Neural cell (in vitro differentiated cells): ENCODE measurements around the gene PICALM. TPM values are rescaled to one million over a fixed set of nuclear protein-coding genes. Genes with fewer than 3 reads are reported as not detected.

Source experiments
- H2AFZ ChIP-seq: fragments of 200-600, 300-800 bp; sonication (generic), shearing (Covaris generic); 2 replicates; pipeline ENCODE4 v1.6.0; 2014; ENCODE audit warnings: low read depth, mild to moderate bottlenecking, antibody characterized with exemption, low read length, moderate library complexity
- H3F3A ChIP-seq: fragments of 200-600 bp; shearing (Covaris generic); 2 replicates; pipeline ENCODE4 v1.6.1; 2016; ENCODE audit warnings: mild to moderate bottlenecking, moderate library complexity, mixed read lengths, antibody characterized with exemption, low read length; ENCODE audit not compliant: insufficient read depth, poor library complexity, severe bottlenecking
- H3K27ac ChIP-seq: fragments of 200-600, 300-800 bp; sonication (generic), shearing (Covaris generic); 2 replicates; pipeline ENCODE4 v1.5.1; 2014; ENCODE audit warnings: mild to moderate bottlenecking, low read length, moderate library complexity
- H3K27me3 ChIP-seq: fragments of 300-800, 200-600 bp; sonication (generic), shearing (Covaris generic); 2 replicates; pipeline ENCODE4 v1.6.0; 2014; ENCODE audit warnings: mild to moderate bottlenecking, low read depth, low read length, moderate library complexity; ENCODE audit not compliant: insufficient read depth
- H3K36me3 ChIP-seq: fragments of 300-800, 200-600 bp; sonication (generic), shearing (Covaris generic); 2 replicates; pipeline ENCODE4 v1.5.1; 2014; ENCODE audit warnings: mild to moderate bottlenecking, antibody characterized with exemption, low read length, moderate library complexity; ENCODE audit not compliant: insufficient read depth
- H3K4me2 ChIP-seq: fragments of 300-800, 200-600 bp; sonication (generic), shearing (Covaris generic); 2 replicates; pipeline ENCODE4 v1.6.0; 2014; ENCODE audit warnings: mild to moderate bottlenecking, low read length
- H3K4me3 ChIP-seq: fragments of 300-800, 200-600 bp; sonication (generic), shearing (Covaris generic); 2 replicates; pipeline ENCODE4 v1.5.1; 2014; ENCODE audit warnings: mild to moderate bottlenecking, low read length, moderate library complexity
- H3K79me2 ChIP-seq: fragments of 200-600 bp; shearing (Covaris generic); replicated peaks from 2 replicates; pipeline ENCODE4 v1.6.0; 2014; ENCODE audit warnings: mild to moderate bottlenecking, low read length, moderate library complexity; ENCODE audit not compliant: insufficient read depth
- H3K9ac ChIP-seq: fragments of 300-800, 200-600 bp; sonication (generic), shearing (Covaris generic); 2 replicates; pipeline ENCODE4 v1.6.1; 2016; ENCODE audit warnings: mild to moderate bottlenecking, low read length, mixed read lengths
- H3K9me2 ChIP-seq: fragments of 200-600 bp; shearing (Covaris generic); 2 replicates; pipeline ENCODE4 v1.6.1; 2016; ENCODE audit warnings: mild to moderate bottlenecking, low read length, mixed read lengths; ENCODE audit not compliant: insufficient read depth
- H3K9me3 ChIP-seq: fragments of 200-600, 300-800 bp; sonication (generic), shearing (Covaris generic); 2 replicates; pipeline ENCODE4 v1.6.1; 2016; ENCODE audit warnings: mild to moderate bottlenecking, mixed run types, low read length, moderate library complexity, mixed read lengths
- H4K20me1 ChIP-seq: fragments of 200-600 bp; shearing (Covaris generic); 2 replicates; pipeline ENCODE4 v1.6.1; 2016; ENCODE audit warnings: mild to moderate bottlenecking, mixed run types; ENCODE audit not compliant: insufficient read depth
- CTCF ChIP-seq: fragments of 450-650 bp; IDR thresholded peaks from 2 replicates; pipeline ENCODE4 v1.5.1; 2014; ENCODE audit warnings: antibody characterized with exemption, mild to moderate bottlenecking, moderate library complexity; ENCODE audit not compliant: poor library complexity, severe bottlenecking
- EP300 ChIP-seq: fragments of 450-650 bp; conservative IDR thresholded peaks from 2 replicates; pipeline ENCODE4 v1.6.1; 2014; ENCODE audit warnings: antibody characterized with exemption, mild to moderate bottlenecking, moderate library complexity; ENCODE audit not compliant: poor library complexity, severe bottlenecking
- EZH2 ChIP-seq: fragments of 200-600, 300-800 bp; shearing (Covaris generic), sonication (generic); IDR thresholded peaks from 2 replicates; pipeline ENCODE4 v1.6.1; 2014; ENCODE audit warnings: antibody characterized with exemption, low read length, borderline replicate concordance, mild to moderate bottlenecking; ENCODE audit not compliant: insufficient read depth, poor library complexity, severe bottlenecking
- MXI1 ChIP-seq: fragments of 450-650 bp; conservative IDR thresholded peaks from 2 replicates; pipeline ENCODE4 v1.6.1; 2014; ENCODE audit warnings: antibody characterized with exemption, mild to moderate bottlenecking; ENCODE audit not compliant: poor library complexity, severe bottlenecking
- POLR2AphosphoS5 ChIP-seq: IDR thresholded peaks from 2 replicates; pipeline ENCODE4 v1.6.1; 2012
- RAD21 ChIP-seq: fragments of 450-650 bp; conservative IDR thresholded peaks from 2 replicates; pipeline ENCODE4 v1.6.1; 2014; ENCODE audit warnings: antibody characterized with exemption, mild to moderate bottlenecking, moderate library complexity
- REST ChIP-seq: IDR thresholded peaks from 2 replicates; pipeline ENCODE4 v1.6.1; 2012; ENCODE audit warnings: borderline replicate concordance
- SMC3 ChIP-seq: fragments of 450-650 bp; conservative IDR thresholded peaks from 2 replicates; pipeline ENCODE4 v1.6.1; 2014; ENCODE audit warnings: antibody characterized with exemption, mild to moderate bottlenecking, moderate library complexity; ENCODE audit not compliant: poor library complexity
- TAF1 ChIP-seq: IDR thresholded peaks from 2 replicates; pipeline ENCODE4 v1.6.1; 2012; ENCODE audit warnings: low read depth
- polyA plus RNA-seq: library from polyadenylated mRNA; depleted of rRNA; stranded (reverse); fragments of >200 nt; gene quantifications from 2 replicates; pipeline ENCODE4 v1.2.3, GENCODE V29; 2014

PICALM gene
- polyA plus RNA-seq, 1 donor from 2014 or later = 161 TPM

- no peak overlapping the region for H3K4me3 ChIP-seq
- H3K9me3 ChIP-seq = no peaks in the 10 kb centered on the region
- H3K9ac ChIP-seq = no peak overlapping the region
- no peaks in the 10 kb centered on the region for H3F3A ChIP-seq
- H3K36me3 ChIP-seq = no peaks in the 10 kb centered on the region
- H3K27me3 ChIP-seq = no peaks in the 10 kb centered on the region
- H4K20me1 ChIP-seq = peaks cover 14% of the 10 kb centered on the region
- H2AFZ ChIP-seq = no peak overlapping the region
- TF ChIP-seq EP300 (no peak), REST (no peak), CTCF (no peak), MXI1 (no peak), SMC3 (no peak), TAF1 (no peak), POLR2AphosphoS5 (no peak), EZH2 (no peak), RAD21 (no peak)
- peaks cover 97% of the 10 kb centered on the region for H3K79me2 ChIP-seq
- H3K27ac ChIP-seq = no peak overlapping the region
- no peaks in the 10 kb centered on the region for H3K9me2 ChIP-seq
- H3K4me2 ChIP-seq = no peak overlapping the region
Measured at GRCh38 chr11:86046116-86046515, 22.8 kb downstream of the PICALM start.

GRCh38 chr11:86043765-86044503, 24.9 kb downstream of the PICALM start:
- H3K9me3 ChIP-seq = no peaks in the 10 kb centered on the region
- peaks cover 86% of the 10 kb centered on the region for H3K79me2 ChIP-seq
- H3K4me2 ChIP-seq = no peak overlapping the region

More at GRCh38 chr11:86043765-86044503, 24.9 kb downstream of the PICALM start:
- no peak overlapping the region for H2AFZ ChIP-seq
- no peaks in the 10 kb centered on the region for H3K27me3 ChIP-seq
- no peak overlapping the region for H3K4me3 ChIP-seq
- no peak overlapping the region for H3K9ac ChIP-seq
- no peaks in the 10 kb centered on the region for H3K9me2 ChIP-seq
- H4K20me1 ChIP-seq = peaks cover 14% of the 10 kb centered on the region
- no peaks in the 10 kb centered on the region for H3F3A ChIP-seq
- TF ChIP-seq POLR2AphosphoS5 (no peak), EZH2 (no peak), REST (no peak), RAD21 (no peak), CTCF (no peak), MXI1 (no peak)
- no peak overlapping the region for H3K27ac ChIP-seq
- H3K36me3 ChIP-seq = no peaks in the 10 kb centered on the region
